ENCODE measurements around the gene DNAAF5. TPM values are rescaled to one million over a fixed set of nuclear protein-coding genes. Genes with fewer than 3 reads are reported as not detected.
"Not testable (repeated sequence)": the region's sequence is repeated elsewhere in the genome, so short reads cannot be mapped to it uniquely, and the experiment has no call there.

The DNAAF5 gene
- total RNA-seq, 2 experiments from 2014 or later = 25.5 to 27.0 TPM

DNA sequence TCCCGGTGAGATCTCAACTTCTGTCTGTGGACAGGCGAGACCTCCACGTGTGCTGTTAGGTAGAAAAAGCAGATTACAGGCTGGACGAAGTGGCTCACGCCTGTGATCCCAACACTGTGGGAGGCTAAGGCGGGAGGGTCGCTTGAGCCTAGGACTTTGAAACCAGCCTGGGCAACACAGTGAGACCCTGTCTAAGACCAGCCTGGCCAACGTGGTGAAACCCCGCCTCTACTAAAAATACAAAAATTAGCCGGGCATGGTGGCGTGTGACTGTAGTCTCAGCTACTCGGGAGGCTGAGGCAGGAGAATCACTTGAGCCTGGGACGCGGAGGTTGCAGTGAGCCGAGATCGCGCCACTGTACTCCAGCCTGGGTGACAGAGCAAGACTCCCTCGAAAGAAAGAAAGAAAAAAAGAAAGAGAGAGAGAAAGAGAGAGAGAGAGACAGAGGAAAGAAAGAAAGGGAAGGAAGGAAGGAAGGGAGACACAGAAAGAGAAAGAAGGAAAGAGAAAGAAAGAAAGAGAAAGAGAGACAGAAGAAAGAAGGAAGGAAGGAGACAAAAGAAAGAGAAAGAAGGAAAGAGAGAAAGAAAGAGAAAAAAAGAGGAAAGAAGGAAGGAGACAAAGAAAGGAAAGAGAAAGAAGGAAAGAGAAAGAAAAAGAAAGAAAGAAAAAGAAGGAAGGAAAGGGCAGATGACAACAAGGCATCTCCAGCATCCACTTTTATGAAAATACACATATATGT is 76.2 kb downstream of the DNAAF5 start:
- DNase-seq (no peak), ATAC-seq (no peak)
- H3K4me1 Mint-ChIP-seq (ENCODE audit: low read depth) = no peaks in the 10 kb centered on the region
- ChIA-PET CTCF (interaction anchor here (0.9 kb wide), 1 partner anchor 8 kb away, joined by 3 read pairs; no protein-coding TSS in a partner anchor), POLR2A (no interaction called here)
- H3K36me3 Mint-ChIP-seq (ENCODE audit: low read depth) = no peaks in the 10 kb centered on the region
- no peak overlapping the region for H3K4me3 Mint-ChIP-seq
- H3K9me3 Mint-ChIP-seq (ENCODE audit: insufficient read depth) = no peaks in the 10 kb centered on the region
- H3K27me3 Mint-ChIP-seq (ENCODE audit: low read depth) = no peaks in the 10 kb centered on the region
- H3K27ac Mint-ChIP-seq = no peak overlapping the region

DNA sequence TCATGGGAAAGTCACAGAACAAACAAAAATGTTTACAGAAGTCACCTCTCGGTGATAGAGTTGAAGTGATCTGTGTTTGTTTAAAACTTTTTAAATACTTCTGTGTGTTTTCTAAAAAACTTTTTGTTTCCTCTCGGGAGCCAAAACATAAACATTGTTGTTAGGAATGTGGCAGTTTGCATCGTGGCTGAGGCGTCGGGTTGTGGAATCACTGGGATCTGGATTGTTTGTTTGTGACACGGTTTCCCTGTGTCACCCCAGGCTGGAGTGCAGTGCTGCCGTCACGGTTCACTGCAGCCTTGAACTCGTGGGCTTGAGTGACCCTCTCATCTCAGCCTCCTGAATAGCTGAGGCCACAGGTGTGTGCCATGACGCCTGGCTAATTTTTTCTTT is 76.7 kb downstream of the DNAAF5 start:
- Mint-ChIP-seq H3K36me3 (ENCODE audit: low read depth) (no peaks in the 10 kb centered on the region), H3K4me3 (no peak overlapping the region), H3K27ac (no peak overlapping the region), H3K4me1 (ENCODE audit: low read depth) (no peaks in the 10 kb centered on the region), H3K27me3 (ENCODE audit: low read depth) (peaks cover 4% of the 10 kb centered on the region), H3K9me3 (ENCODE audit: insufficient read depth) (no peaks in the 10 kb centered on the region)
- ChIA-PET POLR2A (no interaction called here), CTCF (no interaction called here)
- DNase-seq (no peak), ATAC-seq (no peak)

DNA sequence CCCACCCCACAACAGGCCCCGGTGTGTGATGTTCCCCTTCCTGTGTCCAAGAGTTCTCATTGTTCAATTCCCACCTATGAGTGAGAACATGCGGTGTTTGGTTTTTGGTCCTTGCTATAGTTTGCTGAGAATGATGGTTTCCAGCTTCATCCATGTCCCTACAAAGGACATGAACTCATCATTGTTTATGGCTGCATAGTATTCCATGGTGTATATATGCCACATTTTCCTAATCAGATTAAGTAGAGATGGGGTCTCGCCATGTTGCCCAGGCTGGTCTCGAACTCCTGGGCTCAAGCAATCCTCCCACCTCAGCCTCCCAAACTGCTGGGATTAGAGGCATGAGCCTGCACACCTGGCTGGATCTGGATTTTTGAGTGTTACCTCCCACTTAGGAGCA is 77.3 kb downstream of the DNAAF5 start:
- DNase-seq; CTCF ChIA-PET; ATAC-seq; H3K9me3 Mint-ChIP-seq (ENCODE audit: insufficient read depth); H3K27ac Mint-ChIP-seq; POLR2A ChIA-PET; H3K36me3 Mint-ChIP-seq (ENCODE audit: low read depth); H3K4me3 Mint-ChIP-seq; H3K27me3 Mint-ChIP-seq (ENCODE audit: low read depth); H3K4me1 Mint-ChIP-seq (ENCODE audit: low read depth): not testable (repeated sequence)

DNA sequence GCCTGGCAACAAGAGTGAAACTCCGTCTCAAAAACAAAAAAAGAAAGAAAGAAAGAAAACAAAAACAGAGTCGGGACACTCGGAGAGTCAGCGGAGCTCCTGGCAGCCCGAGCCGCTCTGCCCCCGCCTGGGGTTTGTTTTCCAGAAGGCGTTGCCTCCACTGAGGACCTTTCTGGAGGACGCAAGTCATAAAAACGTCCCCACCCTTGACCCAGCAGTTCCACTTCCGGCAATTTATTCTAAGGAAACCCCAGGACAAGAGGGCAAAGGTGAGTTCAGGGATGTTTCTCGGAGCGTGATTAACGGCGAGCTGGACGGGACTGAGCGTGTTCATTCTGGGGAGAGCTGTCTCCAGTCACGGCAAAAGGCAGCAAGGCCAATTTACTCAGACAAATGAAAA is 78.8 kb downstream of the DNAAF5 start:
- Mint-ChIP-seq H3K27me3 (ENCODE audit: low read depth) (peaks cover 13% of the 10 kb centered on the region), H3K4me1 (ENCODE audit: low read depth) (no peaks in the 10 kb centered on the region), H3K27ac (no peak overlapping the region), H3K36me3 (ENCODE audit: low read depth) (peaks cover 2% of the 10 kb centered on the region), H3K9me3 (ENCODE audit: insufficient read depth) (no peaks in the 10 kb centered on the region), H3K4me3 (no peak overlapping the region)
- DNase-seq (no peak), ATAC-seq (no peak)
- ChIA-PET POLR2A (no interaction called here), CTCF (interaction anchor here (0.6 to 0.7 kb wide), 2 partner anchors 12 to 345 kb away, joined by 3 read pairs; no protein-coding TSS in a partner anchor)

DNA sequence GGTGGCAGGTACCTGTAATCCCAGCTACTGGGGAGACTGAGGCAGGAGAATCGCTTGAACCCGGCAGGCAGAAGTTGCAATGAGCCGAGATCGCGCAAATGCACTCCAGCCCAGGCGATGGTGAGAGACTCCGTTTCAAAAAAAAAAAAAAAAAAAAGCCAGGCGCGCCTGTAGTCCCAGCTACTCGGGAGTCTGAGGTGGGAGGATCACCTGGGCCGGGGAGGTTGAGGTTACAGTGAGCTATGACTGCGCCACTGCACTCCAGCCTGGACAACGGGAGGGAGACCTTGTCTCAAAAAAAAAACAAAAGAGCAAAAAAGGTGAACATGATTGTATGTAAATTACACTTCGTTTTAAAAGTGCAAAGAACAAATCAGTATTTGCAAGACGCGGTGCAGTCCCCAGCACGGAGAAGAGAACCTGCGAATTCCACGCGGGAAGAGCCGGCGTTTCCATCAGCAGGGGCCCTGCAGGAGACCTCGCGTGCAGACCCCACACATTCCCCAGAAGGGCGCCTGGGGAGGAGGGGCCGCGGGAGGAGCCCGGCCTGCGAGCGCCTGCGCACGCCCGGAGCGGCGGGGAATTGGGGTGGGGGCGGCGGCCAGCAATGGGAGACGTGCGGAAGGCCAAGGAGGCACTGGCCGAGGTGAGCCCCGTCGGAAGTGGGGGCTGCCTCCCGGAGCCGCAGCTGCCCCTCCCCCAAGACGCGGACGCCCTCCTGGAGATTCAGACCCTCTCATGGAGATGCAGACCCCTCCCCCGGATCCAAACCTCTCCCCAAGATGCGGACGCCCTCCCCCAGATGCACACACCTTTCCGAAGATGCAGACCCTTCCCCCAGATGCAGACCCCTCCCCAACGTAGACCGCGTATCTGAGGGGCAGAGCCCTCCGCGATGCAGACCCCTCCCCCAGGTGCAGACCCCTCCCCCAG is 89.1 kb downstream of the DNAAF5 start:
- DNase-seq (peak; percentile 27), ATAC-seq (no peak)
- Mint-ChIP-seq H3K4me1 (ENCODE audit: low read depth) (peaks cover 42% of the 10 kb centered on the region), H3K9me3 (ENCODE audit: insufficient read depth) (no peaks in the 10 kb centered on the region), H3K27me3 (ENCODE audit: low read depth) (peaks cover 30% of the 10 kb centered on the region), H3K36me3 (ENCODE audit: low read depth) (peaks cover 9% of the 10 kb centered on the region), H3K27ac (peak overlapping the region; percentile 41), H3K4me3 (peak overlapping the region; percentile 57)
- POLR2A ChIA-PET = interaction anchor here (0.7 to 1.1 kb wide), 2 partner anchors 16 to 27 kb away, joined by 4 to 8 read pairs; partner anchors contain the start of gene SUN1
- CTCF ChIA-PET = interaction anchor here (1.2 to 3.5 kb wide), 3 partner anchors 16 to 58 kb away, joined by 3 to 24 read pairs (median 24); partner anchors contain the start of gene SUN1

DNA sequence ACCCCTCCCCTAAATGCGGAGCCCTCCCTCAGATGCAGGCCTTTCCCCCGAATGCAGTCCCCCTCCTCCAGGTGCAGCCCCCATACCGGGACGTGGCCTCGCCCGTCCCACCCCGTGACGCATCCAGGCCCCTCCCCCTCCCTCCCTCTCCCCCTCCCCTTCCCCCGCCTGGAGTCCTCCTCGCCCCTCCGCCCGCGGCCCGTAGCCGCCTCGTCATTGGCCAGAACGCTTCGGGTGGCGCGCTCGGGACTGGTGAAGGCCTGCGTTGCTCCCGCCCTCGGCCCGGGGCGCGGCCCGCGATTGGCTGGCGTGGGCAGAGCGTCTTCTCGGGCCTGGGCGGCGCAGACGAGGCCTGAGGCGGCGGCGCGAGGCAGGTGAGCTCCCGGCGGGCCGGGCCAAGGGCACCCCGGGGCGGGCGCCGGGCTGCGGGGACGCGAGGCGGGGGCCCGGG is 89.8 kb downstream of the DNAAF5 start:
- ChIA-PET POLR2A (interaction anchor here (0.6 to 1.1 kb wide), 3 partner anchors 16 to 206 kb away, joined by 3 to 8 read pairs (median 3); partner anchors contain the start of gene SUN1), CTCF (interaction anchor here (1.1 to 3.5 kb wide), 6 partner anchors 8 to 270 kb away, joined by 3 to 24 read pairs (median 4); partner anchors contain the start of gene SUN1)
- DNase-seq = peak; percentile 97
- ATAC-seq = peak; percentile 98
- no peak overlapping the region for H3K27ac Mint-ChIP-seq
- H3K4me3 Mint-ChIP-seq = peak overlapping the region; percentile 57
- H3K36me3 Mint-ChIP-seq (ENCODE audit: low read depth) = peaks cover 14% of the 10 kb centered on the region
- no peaks in the 10 kb centered on the region for H3K9me3 Mint-ChIP-seq (ENCODE audit: insufficient read depth)
- peaks cover 46% of the 10 kb centered on the region for H3K4me1 Mint-ChIP-seq (ENCODE audit: low read depth)
- H3K27me3 Mint-ChIP-seq (ENCODE audit: low read depth) = peaks cover 29% of the 10 kb centered on the region

DNA sequence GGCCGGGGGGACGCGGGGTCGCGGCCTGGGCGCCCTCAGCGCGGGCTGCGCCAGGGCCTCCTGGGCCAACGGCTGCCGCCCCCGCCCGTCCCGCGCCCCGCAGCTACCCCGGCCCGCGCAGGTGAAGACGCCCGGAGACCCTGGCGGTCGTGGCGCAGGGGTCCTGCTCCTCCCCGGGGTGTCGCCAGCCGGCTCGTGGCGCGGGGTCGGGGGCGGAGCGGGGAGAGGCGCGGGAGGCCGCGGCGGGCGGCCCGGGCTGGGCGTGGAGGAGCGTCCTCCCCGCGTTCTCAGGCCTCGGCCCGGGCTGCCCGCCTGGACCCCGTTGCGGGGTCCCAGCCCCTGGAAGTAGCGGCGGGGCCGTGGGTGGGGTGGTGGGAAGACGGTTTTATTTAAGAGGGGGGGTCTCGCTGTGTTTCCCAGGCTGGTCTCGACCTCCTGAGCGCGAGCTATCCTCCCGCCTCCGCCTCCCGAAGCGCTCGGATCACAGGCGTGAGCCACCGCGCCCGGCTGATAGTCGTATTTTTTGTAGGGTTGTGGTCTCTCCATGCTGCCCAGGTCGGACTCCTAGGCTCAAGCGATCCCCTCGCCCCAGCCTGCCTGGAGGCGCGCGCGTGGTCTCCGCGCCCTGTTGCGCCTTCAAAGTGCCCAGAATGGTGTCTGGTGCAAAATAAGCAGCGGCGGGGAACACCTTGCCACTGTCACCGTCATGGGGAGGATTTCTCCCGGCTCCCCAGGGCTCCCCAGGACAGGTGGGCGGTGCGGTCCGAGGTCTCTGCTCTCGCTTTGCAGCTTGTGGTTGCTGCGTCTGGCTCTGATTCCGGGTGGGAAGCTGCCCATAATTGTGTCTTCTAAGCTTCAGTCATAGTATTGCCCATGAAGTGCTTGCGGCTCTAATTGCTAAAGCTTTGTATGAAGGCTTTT is 90.5 kb downstream of the DNAAF5 start:
- Mint-ChIP-seq H3K27me3 (ENCODE audit: low read depth) (peaks cover 25% of the 10 kb centered on the region), H3K4me1 (ENCODE audit: low read depth) (peaks cover 44% of the 10 kb centered on the region), H3K4me3 (peak overlapping the region; percentile 90), H3K36me3 (ENCODE audit: low read depth) (peaks cover 15% of the 10 kb centered on the region), H3K9me3 (ENCODE audit: insufficient read depth) (no peaks in the 10 kb centered on the region), H3K27ac (peak overlapping the region; percentile 39)
- ChIA-PET CTCF (interaction anchor here (0.6 to 3.5 kb wide), 9 partner anchors 9 to 484 kb away, joined by 3 to 24 read pairs (median 3); partner anchors contain the start of gene SUN1), POLR2A (interaction anchor here (0.6 to 1.7 kb wide), 5 partner anchors 15 to 206 kb away, joined by 3 to 9 read pairs (median 3); partner anchors contain the start of gene SUN1)
- DNase-seq = peak; percentile 47
- ATAC-seq = peak; percentile 33

DNA sequence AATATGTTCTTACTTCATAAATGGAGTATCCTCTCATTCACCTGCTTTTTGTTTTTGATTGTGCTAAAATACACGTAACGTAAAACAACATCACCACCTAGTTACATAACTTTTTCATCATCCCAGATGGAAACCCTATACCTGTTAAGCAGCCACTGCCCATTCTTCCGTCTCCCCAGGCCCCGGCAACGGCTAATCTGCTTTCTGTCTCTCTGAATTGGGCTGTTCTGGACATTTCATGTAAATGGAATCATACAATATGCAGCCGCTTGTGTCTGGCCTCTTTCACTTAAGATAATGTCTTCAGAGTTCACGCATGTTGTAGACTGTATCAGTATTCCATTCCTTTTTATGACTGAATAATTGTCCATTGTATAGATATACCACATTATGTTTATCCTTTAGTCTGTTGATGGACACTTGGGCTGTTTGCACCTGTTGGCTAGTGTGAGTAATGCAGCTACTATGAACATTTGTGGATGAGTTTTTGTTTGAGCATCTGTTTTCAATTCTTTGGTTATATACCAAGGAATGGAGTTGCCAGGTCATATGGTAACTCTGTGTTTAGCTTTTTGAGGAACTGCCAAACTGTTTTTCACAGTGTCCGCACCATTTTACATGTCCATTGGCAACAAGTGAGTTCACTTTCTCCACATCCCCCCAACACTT is 91.7 kb downstream of the DNAAF5 start:
- no peaks in the 10 kb centered on the region for H3K9me3 Mint-ChIP-seq (ENCODE audit: insufficient read depth)
- ChIA-PET POLR2A (interaction anchor here (1.7 kb wide), 1 partner anchor 14 kb away, joined by 9 read pairs; the partner anchor contains the start of gene SUN1), CTCF (interaction anchor here (0.6 to 3.5 kb wide), 11 partner anchors 9 to 995 kb away, joined by 3 to 24 read pairs (median 3); partner anchors contain the start of gene SUN1)
- no peak overlapping the region for H3K27ac Mint-ChIP-seq
- H3K4me1 Mint-ChIP-seq (ENCODE audit: low read depth) = peaks cover 37% of the 10 kb centered on the region
- ATAC-seq = no peak
- H3K27me3 Mint-ChIP-seq (ENCODE audit: low read depth) = peaks cover 18% of the 10 kb centered on the region
- DNase-seq = no peak
- H3K4me3 Mint-ChIP-seq = peak overlapping the region; percentile 90
- peaks cover 15% of the 10 kb centered on the region for H3K36me3 Mint-ChIP-seq (ENCODE audit: low read depth)

DNA sequence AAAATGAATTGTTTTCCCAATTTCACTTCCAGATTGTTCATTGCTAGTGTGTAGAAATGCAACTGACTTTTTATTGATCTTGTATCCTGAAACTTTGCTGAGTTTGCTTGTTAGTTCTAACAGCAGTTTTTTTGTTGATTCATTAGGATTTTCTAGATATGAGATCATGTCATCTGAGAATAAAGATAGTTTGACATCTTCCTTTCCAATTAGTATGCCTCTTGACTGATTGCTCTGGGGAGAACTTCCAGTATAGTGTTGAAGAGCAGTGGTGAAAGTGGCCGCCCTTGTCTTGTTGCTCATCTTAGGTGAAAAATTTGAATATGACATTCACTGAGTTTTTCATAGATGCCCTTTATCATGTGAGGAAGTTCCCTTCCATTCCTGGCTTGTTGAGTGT is 93.8 kb downstream of the DNAAF5 start:
- no peak overlapping the region for H3K27ac Mint-ChIP-seq
- H3K4me1 Mint-ChIP-seq (ENCODE audit: low read depth) = peaks cover 27% of the 10 kb centered on the region
- ChIA-PET CTCF (no interaction called here), POLR2A (no interaction called here)
- no peak overlapping the region for H3K4me3 Mint-ChIP-seq
- peaks cover 7% of the 10 kb centered on the region for H3K27me3 Mint-ChIP-seq (ENCODE audit: low read depth)
- H3K9me3 Mint-ChIP-seq (ENCODE audit: insufficient read depth) = no peaks in the 10 kb centered on the region
- DNase-seq (no peak), ATAC-seq (no peak)
- peaks cover 16% of the 10 kb centered on the region for H3K36me3 Mint-ChIP-seq (ENCODE audit: low read depth)

DNA sequence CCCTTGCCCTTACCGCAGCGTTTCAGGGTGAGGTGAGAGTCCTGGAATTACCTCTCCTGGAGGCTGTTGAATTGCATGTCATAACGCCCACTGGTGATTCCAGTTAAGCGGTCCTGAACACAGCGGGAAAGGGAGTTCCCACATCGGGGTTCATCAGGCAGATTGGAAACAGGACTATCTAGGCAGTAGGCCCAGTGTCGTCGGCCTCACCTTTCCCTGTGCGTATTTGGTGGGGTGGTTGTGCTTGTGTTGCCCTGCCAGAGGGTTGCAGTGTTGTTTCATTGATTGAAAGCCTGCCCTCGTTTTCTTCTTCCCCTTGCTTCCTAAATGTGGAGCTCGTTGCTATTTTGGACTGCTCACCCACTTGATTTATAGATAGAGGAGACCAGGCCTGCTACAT is 95.2 kb downstream of the DNAAF5 start:
- Mint-ChIP-seq H3K36me3 (ENCODE audit: low read depth) (peaks cover 16% of the 10 kb centered on the region), H3K27ac (no peak overlapping the region), H3K4me1 (ENCODE audit: low read depth) (peaks cover 23% of the 10 kb centered on the region), H3K9me3 (ENCODE audit: insufficient read depth) (no peaks in the 10 kb centered on the region), H3K27me3 (ENCODE audit: low read depth) (peaks cover 5% of the 10 kb centered on the region), H3K4me3 (no peak overlapping the region)
- no peak for DNase-seq
- ChIA-PET POLR2A (no interaction called here), CTCF (no interaction called here)
- no peak for ATAC-seq
